ENCODE data around the gene AUH.

AUH gene

GRCh38 chr9:91179237-91180138 lies 182.2 kb downstream of the AUH start:
- Histone ChIP-seq H3K4me3 (ENCODE audit: low read depth in 1 of 2, low read length in 2 of 2) (no peak overlapping the region), H3K36me3 (ENCODE audit: control insufficient read depth in 1 of 2, insufficient read depth in 2 of 2, low read length in 2 of 2) (no peaks in the 10 kb centered on the region), H3K4me1 (ENCODE audit: control insufficient read depth in 1 of 2, insufficient read depth in 2 of 2, low read length in 2 of 2) (peaks cover 6 to 11% of the 10 kb centered on the region in 2 donors), H3K27ac (ENCODE audit: low read depth, low read length) (no peak overlapping the region), H3K9ac (ENCODE audit: low read depth in 1 of 2, low read length in 2 of 2) (no peak overlapping the region), H3K9me3 (ENCODE audit: control insufficient read depth in 1 of 2, low read length in 2 of 2) (no peaks in the 10 kb centered on the region), H3K27me3 (ENCODE audit: control insufficient read depth in 1 of 2, insufficient read depth in 2 of 2, low read length in 2 of 2) (no peaks in the 10 kb centered on the region)

GRCh38 chr9:91178281-91179236 lies 183.2 kb downstream of the AUH start:
- no peaks in the 10 kb centered on the region for H3K27me3 ChIP-seq (ENCODE audit: control insufficient read depth in 1 of 2, insufficient read depth in 2 of 2, low read length in 2 of 2)
- H3K9ac ChIP-seq (ENCODE audit: low read depth in 1 of 2, low read length in 2 of 2), result no peak overlapping the region
- H3K4me1 ChIP-seq (ENCODE audit: control insufficient read depth in 1 of 2, insufficient read depth in 2 of 2, low read length in 2 of 2), result peaks cover 6 to 11% of the 10 kb centered on the region in 2 donors
- no peak overlapping the region for H3K4me3 ChIP-seq (ENCODE audit: low read depth in 1 of 2, low read length in 2 of 2)
- H3K27ac ChIP-seq (ENCODE audit: low read depth, low read length), result no peak overlapping the region
- H3K9me3 ChIP-seq (ENCODE audit: control insufficient read depth in 1 of 2, low read length in 2 of 2), result no peaks in the 10 kb centered on the region
- H3K36me3 ChIP-seq (ENCODE audit: control insufficient read depth in 1 of 2, insufficient read depth in 2 of 2, low read length in 2 of 2), result no peaks in the 10 kb centered on the region

GRCh38 chr9:91177661-91178280 lies 183.9 kb downstream of the AUH start:
- H3K4me3 ChIP-seq (ENCODE audit: low read depth in 1 of 2, low read length in 2 of 2), result no peak overlapping the region
- peaks cover 6 to 11% of the 10 kb centered on the region in 2 donors for H3K4me1 ChIP-seq (ENCODE audit: control insufficient read depth in 1 of 2, insufficient read depth in 2 of 2, low read length in 2 of 2)
- no peaks in the 10 kb centered on the region for H3K27me3 ChIP-seq (ENCODE audit: control insufficient read depth in 1 of 2, insufficient read depth in 2 of 2, low read length in 2 of 2)
- no peaks in the 10 kb centered on the region for H3K36me3 ChIP-seq (ENCODE audit: control insufficient read depth in 1 of 2, insufficient read depth in 2 of 2, low read length in 2 of 2)
- no peak overlapping the region for H3K9ac ChIP-seq (ENCODE audit: low read depth in 1 of 2, low read length in 2 of 2)
- no peak overlapping the region for H3K27ac ChIP-seq (ENCODE audit: low read depth, low read length)
- no peaks in the 10 kb centered on the region for H3K9me3 ChIP-seq (ENCODE audit: control insufficient read depth in 1 of 2, low read length in 2 of 2)

GRCh38 chr9:91177081-91177480 lies 184.6 kb downstream of the AUH start:
- H3K36me3 ChIP-seq (ENCODE audit: control insufficient read depth in 1 of 2, insufficient read depth in 2 of 2, low read length in 2 of 2), result no peaks in the 10 kb centered on the region
- no peaks in the 10 kb centered on the region for H3K27me3 ChIP-seq (ENCODE audit: control insufficient read depth in 1 of 2, insufficient read depth in 2 of 2, low read length in 2 of 2)
- no peak overlapping the region for H3K9ac ChIP-seq (ENCODE audit: low read depth in 1 of 2, low read length in 2 of 2)

GRCh38 chr9:91176426-91176825 lies 185.3 kb downstream of the AUH start:
- H3K4me1 ChIP-seq (ENCODE audit: control insufficient read depth in 1 of 2, insufficient read depth in 2 of 2, low read length in 2 of 2), result peaks cover 6 to 11% of the 10 kb centered on the region in 2 donors
- peaks cover 0 to 8% of the 10 kb centered on the region in 2 donors for H3K9me3 ChIP-seq (ENCODE audit: control insufficient read depth in 1 of 2, low read length in 2 of 2)
- H3K36me3 ChIP-seq (ENCODE audit: control insufficient read depth in 1 of 2, insufficient read depth in 2 of 2, low read length in 2 of 2), result no peaks in the 10 kb centered on the region
- H3K27me3 ChIP-seq (ENCODE audit: control insufficient read depth in 1 of 2, insufficient read depth in 2 of 2, low read length in 2 of 2), result no peaks in the 10 kb centered on the region
- H3K4me3 ChIP-seq (ENCODE audit: low read depth in 1 of 2, low read length in 2 of 2), result no peak overlapping the region
- H3K9ac ChIP-seq (ENCODE audit: low read depth in 1 of 2, low read length in 2 of 2), result no peak overlapping the region
- no peak overlapping the region for H3K27ac ChIP-seq (ENCODE audit: low read depth, low read length)

More at GRCh38 chr9:91177081-91177480, 184.6 kb downstream of the AUH start:
- H3K27ac ChIP-seq (ENCODE audit: low read depth, low read length), result no peak overlapping the region
- H3K4me1 ChIP-seq (ENCODE audit: control insufficient read depth in 1 of 2, insufficient read depth in 2 of 2, low read length in 2 of 2), result peaks cover 6 to 11% of the 10 kb centered on the region in 2 donors
- peaks cover 0 to 2% of the 10 kb centered on the region in 2 donors for H3K9me3 ChIP-seq (ENCODE audit: control insufficient read depth in 1 of 2, low read length in 2 of 2)
- H3K4me3 ChIP-seq (ENCODE audit: low read depth in 1 of 2, low read length in 2 of 2), result no peak overlapping the region

- Histone ChIP-seq H3K9ac (ENCODE audit: low read depth in 1 of 2, low read length in 2 of 2) (no peak overlapping the region), H3K36me3 (ENCODE audit: control insufficient read depth in 1 of 2, insufficient read depth in 2 of 2, low read length in 2 of 2) (no peaks in the 10 kb centered on the region), H3K27me3 (ENCODE audit: control insufficient read depth in 1 of 2, insufficient read depth in 2 of 2, low read length in 2 of 2) (no peaks in the 10 kb centered on the region), H3K9me3 (ENCODE audit: control insufficient read depth in 1 of 2, low read length in 2 of 2) (peaks cover 8 to 20% of the 10 kb centered on the region in 2 donors), H3K4me3 (ENCODE audit: low read depth in 1 of 2, low read length in 2 of 2) (no peak overlapping the region), H3K27ac (ENCODE audit: low read depth, low read length) (no peak overlapping the region), H3K4me1 (ENCODE audit: control insufficient read depth in 1 of 2, insufficient read depth in 2 of 2, low read length in 2 of 2) (peaks cover 6 to 11% of the 10 kb centered on the region in 2 donors)
Observed at GRCh38 chr9:91174772-91175171, 186.9 kb downstream of the AUH start.

GRCh38 chr9:91172329-91172728 lies 189.4 kb downstream of the AUH start:
- Histone ChIP-seq H3K36me3 (ENCODE audit: control insufficient read depth in 1 of 2, insufficient read depth in 2 of 2, low read length in 2 of 2) (no peaks in the 10 kb centered on the region), H3K4me1 (ENCODE audit: control insufficient read depth in 1 of 2, insufficient read depth in 2 of 2, low read length in 2 of 2) (peaks cover 0 to 2% of the 10 kb centered on the region in 2 donors)

GRCh38 chr9:91170951-91171350 lies 190.8 kb downstream of the AUH start:
- H3K9me3 ChIP-seq (ENCODE audit: control insufficient read depth in 1 of 2, low read length in 2 of 2), result peaks cover 8 to 20% of the 10 kb centered on the region in 2 donors
- H3K36me3 ChIP-seq (ENCODE audit: control insufficient read depth in 1 of 2, insufficient read depth in 2 of 2, low read length in 2 of 2), result no peaks in the 10 kb centered on the region
- H3K4me3 ChIP-seq (ENCODE audit: low read depth in 1 of 2, low read length in 2 of 2), result no peak overlapping the region
- H3K27me3 ChIP-seq (ENCODE audit: control insufficient read depth in 1 of 2, insufficient read depth in 2 of 2, low read length in 2 of 2), result no peaks in the 10 kb centered on the region
- H3K9ac ChIP-seq (ENCODE audit: low read depth in 1 of 2, low read length in 2 of 2), result no peak overlapping the region
- no peak overlapping the region for H3K27ac ChIP-seq (ENCODE audit: low read depth, low read length)
- H3K4me1 ChIP-seq (ENCODE audit: control insufficient read depth in 1 of 2, insufficient read depth in 2 of 2, low read length in 2 of 2), result no peaks in the 10 kb centered on the region

More at GRCh38 chr9:91172329-91172728, 189.4 kb downstream of the AUH start:
- Histone ChIP-seq H3K27me3 (ENCODE audit: control insufficient read depth in 1 of 2, insufficient read depth in 2 of 2, low read length in 2 of 2) (no peaks in the 10 kb centered on the region), H3K4me3 (ENCODE audit: low read depth in 1 of 2, low read length in 2 of 2) (no peak overlapping the region), H3K27ac (ENCODE audit: low read depth, low read length) (no peak overlapping the region), H3K9me3 (ENCODE audit: control insufficient read depth in 1 of 2, low read length in 2 of 2) (peaks cover 8 to 20% of the 10 kb centered on the region in 2 donors), H3K9ac (ENCODE audit: low read depth in 1 of 2, low read length in 2 of 2) (no peak overlapping the region)

GRCh38 chr9:91166796-91167366 lies 194.8 kb downstream of the AUH start:
- Histone ChIP-seq H3K27me3 (ENCODE audit: control insufficient read depth in 1 of 2, insufficient read depth in 2 of 2, low read length in 2 of 2) (no peaks in the 10 kb centered on the region), H3K9me3 (ENCODE audit: control insufficient read depth in 1 of 2, low read length in 2 of 2) (peaks cover 8 to 16% of the 10 kb centered on the region in 2 donors), H3K4me3 (ENCODE audit: low read depth in 1 of 2, low read length in 2 of 2) (no peak overlapping the region), H3K36me3 (ENCODE audit: control insufficient read depth in 1 of 2, insufficient read depth in 2 of 2, low read length in 2 of 2) (no peaks in the 10 kb centered on the region), H3K9ac (ENCODE audit: low read depth in 1 of 2, low read length in 2 of 2) (no peak overlapping the region), H3K4me1 (ENCODE audit: control insufficient read depth in 1 of 2, insufficient read depth in 2 of 2, low read length in 2 of 2) (peaks cover 32 to 34% of the 10 kb centered on the region in 2 donors), H3K27ac (ENCODE audit: low read depth, low read length) (no peak overlapping the region)
